Testis (tissue), 3 donors: Measurements from ENCODE around the gene SCRN1. TPM values are rescaled to one million over a fixed set of nuclear protein-coding genes. Genes with fewer than 3 reads are reported as not detected.
A peak's percentile ranks its signal among the peaks of the same experiment; 100 is the strongest.

Source experiments
- DNase-seq: peaks from one replicate; pipeline ENCODE4 v3.0.0-alpha.2; 2019
- H3K27ac ChIP-seq, 2 donors: fragments of 200-600 bp; sonication (generic); one replicate each; pipeline ENCODE4 v1.5.1; 2019
- H3K27me3 ChIP-seq: fragments of 200-600 bp; sonication (generic); one replicate; pipeline ENCODE4 v1.5.1; 2019
- H3K36me3 ChIP-seq: fragments of 200-600 bp; sonication (generic); one replicate; pipeline ENCODE4 v1.5.1; 2017; ENCODE audit warnings: low read depth; ENCODE audit errors: missing control alignments
- H3K4me1 ChIP-seq: fragments of 200-600 bp; sonication (generic); one replicate; pipeline ENCODE4 v1.5.1; 2019
- H3K4me3 ChIP-seq, 2 donors: fragments of 200-600 bp; sonication (generic); one replicate each; pipeline ENCODE4 v1.5.1; 2017 to 2019
- H3K9me3 ChIP-seq: fragments of 200-600 bp; sonication (generic); one replicate; pipeline ENCODE4 v1.5.1; 2017
- POLR2A ChIP-seq: fragments of 450-650 bp; IDR thresholded peaks from one replicate; pipeline ENCODE4 v1.6.1; 2017; ENCODE audit warnings: antibody characterized with exemption, mild to moderate bottlenecking, moderate library complexity
- WGBS, 2 donors: methylation state at CpG; one replicate each; pipeline ENCODE4 v1.1.5; 2018; 5-methylcytosine and 5-hydroxymethylcytosine counted together
- intact Hi-C: fragments of 100-400 bp; cut with DNase I; formaldehyde crosslinking; loops from one replicate; pipeline ENCODE4 v1.15.1; 2023; ENCODE audit warnings: low total_unique reads
- polyA plus RNA-seq: library from polyadenylated mRNA; stranded (reverse); fragments of 350-450 nt; fragmentation: Illumina TruSeq; extraction: RNeasy Lipid Tissue Mini Kit (QIAGEN cat#74804); gene quantifications from one replicate; pipeline ENCODE4 v1.2.3, GENCODE V29; 2014; ENCODE audit warnings: low read depth, low replicate concordance; ENCODE audit not compliant: insufficient read depth
- total RNA-seq, 2 donors: library from RNA; depleted of rRNA; stranded (reverse); fragments of >200 nt; gene quantifications; one replicate each; pipeline ENCODE4 v1.2.3, GENCODE V29; 2016
- TF ChIP-seq, protein P1 (sequence below), 3 experiments: fragments of 450-650 bp in 2 of 3; fragments of 200-600 bp in 1 of 3; sonication (generic) in 1 of 3; IDR thresholded peaks; one replicate each; pipeline ENCODE4 v1.5.1; 2016 to 2019; ENCODE audit warnings: antibody characterized with exemption in 3 of 3, mild to moderate bottlenecking in 2 of 3, moderate library complexity in 1 of 3

The SCRN1 gene
- total and polyA plus RNA-seq, 3 donors from 2014 or later, result 56.8 to 107 (median 78.0) TPM

DNA sequence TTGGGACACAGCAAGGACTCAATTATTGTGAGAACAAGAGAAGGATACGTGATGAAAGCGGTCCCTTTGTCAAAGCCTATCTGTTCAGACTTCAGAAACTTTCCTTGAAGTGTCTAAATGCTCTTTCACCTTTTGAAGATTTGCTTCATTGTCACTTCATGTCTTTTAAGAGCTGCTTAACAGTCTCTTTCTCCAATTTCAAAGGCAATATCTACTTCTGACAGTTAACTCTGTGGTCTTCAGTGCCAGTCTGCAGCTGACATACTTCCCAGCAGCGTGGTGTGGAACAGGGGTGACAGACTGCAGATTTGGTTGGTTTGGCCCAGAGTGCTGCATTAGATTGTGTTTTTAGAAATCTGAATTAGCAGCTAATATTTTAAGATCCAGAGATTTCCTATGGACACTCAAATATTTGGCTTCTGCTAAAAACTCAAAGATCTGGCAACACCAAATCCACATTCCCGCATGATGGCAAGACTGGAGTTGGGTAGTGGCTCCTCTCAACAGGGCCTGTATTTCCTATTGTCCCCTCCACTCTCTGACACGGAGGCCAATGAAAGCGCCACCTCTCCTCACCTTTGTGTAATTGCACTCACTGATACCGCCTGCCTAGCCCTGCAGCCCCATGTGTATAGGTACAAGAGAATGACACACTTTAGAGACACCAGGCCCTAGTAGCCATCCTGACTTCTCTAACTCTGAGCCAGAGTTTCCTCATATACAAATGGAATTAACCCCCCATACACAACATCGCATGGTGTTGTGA is 11.5 kb downstream of the SCRN1 start:
- no peak for DNase-seq

DNA sequence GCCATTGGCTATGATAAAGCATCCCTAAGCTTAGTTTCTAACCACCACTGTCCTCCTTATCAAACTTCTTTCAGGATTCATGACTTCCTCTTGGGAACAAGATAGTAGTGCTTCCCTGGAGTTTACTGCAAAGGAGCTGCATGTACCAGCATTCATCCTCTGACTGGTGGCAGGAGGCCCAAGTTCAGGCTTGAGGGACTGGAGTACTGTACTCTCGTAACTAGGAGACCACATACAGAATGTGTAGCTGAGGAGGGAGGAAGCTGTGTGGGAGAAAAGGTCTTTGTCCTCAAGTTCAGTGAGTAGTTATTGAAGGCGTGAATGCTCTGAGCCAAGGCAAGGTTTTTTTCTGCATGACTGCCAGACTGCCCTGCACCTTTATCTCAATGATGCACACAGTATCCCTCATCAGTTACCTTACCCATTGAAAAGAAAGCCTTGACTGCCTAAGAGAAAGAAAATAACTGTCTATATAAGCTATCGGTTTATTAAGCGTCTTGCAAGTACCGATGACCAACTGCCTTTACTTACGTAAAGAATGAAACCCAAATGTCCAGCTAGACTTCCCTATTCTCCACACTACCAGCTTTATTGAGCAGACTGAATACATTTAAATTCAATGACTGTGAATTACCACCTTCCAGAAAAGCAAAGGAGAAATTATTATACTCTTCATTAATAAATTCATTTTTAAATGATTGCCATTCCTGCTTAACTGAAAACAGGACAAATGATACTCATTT is 12.8 kb downstream of the SCRN1 start:
- no peaks in the 10 kb centered on the region for H3K9me3 ChIP-seq
- intact Hi-C loops, result no loop called here
- H3K4me1 ChIP-seq, result peaks cover 21% of the 10 kb centered on the region
- no peak overlapping the region for H3K27ac ChIP-seq
- WGBS, 2 donors, result 48 to 56% methylated on average over 6 of the region's 6 CpGs
- no peak overlapping the region for H3K4me3 ChIP-seq
- H3K36me3 ChIP-seq, result no peaks in the 10 kb centered on the region
- DNase-seq, result peak; percentile 83
- no peaks in the 10 kb centered on the region for H3K27me3 ChIP-seq
- TF ChIP-seq POLR2A, result no peak
- TF ChIP-seq, protein P1, sequence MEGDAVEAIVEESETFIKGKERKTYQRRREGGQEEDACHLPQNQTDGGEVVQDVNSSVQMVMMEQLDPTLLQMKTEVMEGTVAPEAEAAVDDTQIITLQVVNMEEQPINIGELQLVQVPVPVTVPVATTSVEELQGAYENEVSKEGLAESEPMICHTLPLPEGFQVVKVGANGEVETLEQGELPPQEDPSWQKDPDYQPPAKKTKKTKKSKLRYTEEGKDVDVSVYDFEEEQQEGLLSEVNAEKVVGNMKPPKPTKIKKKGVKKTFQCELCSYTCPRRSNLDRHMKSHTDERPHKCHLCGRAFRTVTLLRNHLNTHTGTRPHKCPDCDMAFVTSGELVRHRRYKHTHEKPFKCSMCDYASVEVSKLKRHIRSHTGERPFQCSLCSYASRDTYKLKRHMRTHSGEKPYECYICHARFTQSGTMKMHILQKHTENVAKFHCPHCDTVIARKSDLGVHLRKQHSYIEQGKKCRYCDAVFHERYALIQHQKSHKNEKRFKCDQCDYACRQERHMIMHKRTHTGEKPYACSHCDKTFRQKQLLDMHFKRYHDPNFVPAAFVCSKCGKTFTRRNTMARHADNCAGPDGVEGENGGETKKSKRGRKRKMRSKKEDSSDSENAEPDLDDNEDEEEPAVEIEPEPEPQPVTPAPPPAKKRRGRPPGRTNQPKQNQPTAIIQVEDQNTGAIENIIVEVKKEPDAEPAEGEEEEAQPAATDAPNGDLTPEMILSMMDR (IDR thresholded peaks at IDR 0.05), result no peak

More for the DNA sequence above, 11.5 kb downstream of the SCRN1 start:
- Histone ChIP-seq H3K4me1 (peaks cover 15% of the 10 kb centered on the region), H3K27ac (no peak overlapping the region), H3K27me3 (no peaks in the 10 kb centered on the region), H3K36me3 (no peaks in the 10 kb centered on the region), H3K4me3 (no peak overlapping the region), H3K9me3 (no peaks in the 10 kb centered on the region)
- TF ChIP-seq POLR2A, result no peak
- intact Hi-C loops, result no loop called here
- 89 to 95% methylated on average over 8 of the region's 8 CpGs for WGBS, 2 donors

DNA sequence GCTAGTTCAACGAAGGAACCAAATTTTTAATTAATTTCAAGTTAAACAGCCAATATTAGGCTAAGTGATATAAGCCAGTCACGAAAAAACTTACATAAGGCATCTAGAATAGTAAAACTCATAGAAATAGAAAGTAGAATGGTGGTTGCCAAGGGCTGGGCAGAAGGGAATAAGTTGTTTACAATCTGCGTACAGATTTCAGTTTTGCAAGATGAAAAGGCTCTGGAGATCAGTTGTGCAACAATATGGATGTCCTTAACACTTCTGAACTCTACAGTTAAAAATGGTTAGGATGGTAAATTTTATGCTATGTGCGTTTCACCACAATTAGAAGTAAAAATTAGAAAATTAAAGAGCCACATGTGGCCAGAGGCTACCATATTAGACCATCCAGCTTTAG is 13.3 kb downstream of the SCRN1 start:
- Histone ChIP-seq H3K27ac (no peak overlapping the region), H3K4me3 (no peak overlapping the region), H3K27me3 (no peaks in the 10 kb centered on the region), H3K36me3 (no peaks in the 10 kb centered on the region), H3K4me1 (peaks cover 21% of the 10 kb centered on the region), H3K9me3 (no peaks in the 10 kb centered on the region)
- intact Hi-C loops, result no loop called here
- TF ChIP-seq POLR2A, result no peak
- TF ChIP-seq, protein P1 (IDR thresholded peaks at IDR 0.05), result no peak
- DNase-seq, result no peak
- 58 to 71% methylated on average over 4 of the region's 4 CpGs for WGBS, 2 donors

DNA sequence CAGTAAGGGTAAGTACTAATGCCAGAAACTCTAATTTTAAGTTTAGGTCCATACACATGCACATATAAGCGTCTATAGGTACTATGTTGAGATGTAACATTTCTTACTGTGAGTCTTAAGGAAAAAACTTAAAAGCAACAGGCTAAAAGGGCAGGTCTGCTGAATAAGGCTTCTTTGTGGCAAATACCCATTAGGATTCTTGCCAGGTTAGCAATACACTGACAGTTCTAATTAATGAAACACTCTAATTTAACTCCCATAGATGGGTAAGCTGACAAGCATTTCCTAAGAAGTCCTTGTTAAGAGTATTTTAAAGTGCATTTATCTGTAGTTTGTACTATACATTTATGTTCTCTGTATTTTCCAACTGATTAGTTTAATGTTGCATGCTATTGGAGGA is 14.0 kb downstream of the SCRN1 start:
- H3K9me3 ChIP-seq, result no peaks in the 10 kb centered on the region
- no peak overlapping the region for H3K27ac ChIP-seq
- 72 to 79% methylated on average over 1 of the region's 1 CpG for WGBS, 2 donors
- H3K36me3 ChIP-seq, result no peaks in the 10 kb centered on the region
- H3K4me1 ChIP-seq, result peaks cover 21% of the 10 kb centered on the region
- no peak overlapping the region for H3K4me3 ChIP-seq
- no peaks in the 10 kb centered on the region for H3K27me3 ChIP-seq
- no peak for TF ChIP-seq POLR2A
- TF ChIP-seq, protein P1 (IDR thresholded peaks at IDR 0.05), result no peak
- no peak for DNase-seq
- intact Hi-C loops, result no loop called here

DNA sequence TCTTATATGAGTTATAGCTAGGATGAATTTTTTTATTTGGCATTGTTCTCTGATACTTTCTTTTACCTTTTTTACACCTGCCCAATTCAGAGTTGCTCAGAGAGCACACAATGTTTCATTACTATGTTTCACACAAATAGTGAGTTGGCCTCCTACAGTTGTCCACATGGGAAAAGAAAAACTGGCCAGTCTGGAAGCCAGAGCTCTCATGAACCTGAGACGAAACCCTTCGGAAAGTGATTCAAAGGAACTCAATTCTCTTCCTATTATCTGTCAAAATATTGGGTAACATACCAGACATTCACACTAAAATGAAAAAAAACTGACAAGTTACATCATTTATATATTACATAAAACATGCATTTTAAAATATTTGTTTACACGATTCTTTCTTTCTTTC is 15.3 kb downstream of the SCRN1 start:
- no peak for TF ChIP-seq POLR2A
- TF ChIP-seq, protein P1 (IDR thresholded peaks at IDR 0.05), result no peak
- Histone ChIP-seq H3K36me3 (no peaks in the 10 kb centered on the region), H3K9me3 (no peaks in the 10 kb centered on the region), H3K27me3 (no peaks in the 10 kb centered on the region), H3K4me1 (peaks cover 26% of the 10 kb centered on the region), H3K27ac (no peak overlapping the region), H3K4me3 (no peak overlapping the region)
- 86 to 88% methylated on average over 3 of the region's 3 CpGs for WGBS, 2 donors
- DNase-seq, result no peak
- intact Hi-C loops, result no loop called here
